ENCODE data around the gene UTP11. TPM values are rescaled to one million over a fixed set of nuclear protein-coding genes. Genes with fewer than 3 reads are reported as not detected.
A peak's percentile ranks its signal among the peaks of the same experiment; 100 is the strongest.

UTP11 gene
- total RNA-seq, 6 experiments from 2014 or later, result 41.4 to 57.1 (median 49.2) TPM

DNA sequence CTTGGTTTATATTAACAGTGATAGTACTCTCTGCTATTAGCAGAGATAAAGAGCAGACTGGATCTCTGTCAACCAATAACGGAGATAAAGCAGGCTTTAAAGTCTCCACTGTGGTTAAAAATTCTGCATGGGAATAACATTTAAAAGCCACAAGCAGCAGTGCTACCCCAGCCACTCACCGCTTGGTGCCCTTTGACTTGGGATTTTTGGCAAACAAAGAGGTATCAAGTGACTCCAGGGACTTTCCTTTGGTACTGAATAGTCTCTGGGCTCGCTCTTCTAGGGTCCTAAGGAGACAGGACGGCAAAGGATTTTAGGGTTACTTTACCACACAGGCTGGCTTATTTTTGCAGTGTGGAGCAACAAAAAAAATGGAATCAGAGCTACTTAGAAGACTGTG lies 34.0 kb upstream of the UTP11 start:
- no peaks in the 10 kb centered on the region for H3K9me3 Mint-ChIP-seq
- no peaks in the 10 kb centered on the region for H3K4me1 Mint-ChIP-seq (ENCODE audit: low read depth)
- H3K36me3 Mint-ChIP-seq (ENCODE audit: low read depth), result peaks cover 35% of the 10 kb centered on the region
- H3K27ac Mint-ChIP-seq, result no peak overlapping the region
- TF ChIP-seq, protein P1, sequence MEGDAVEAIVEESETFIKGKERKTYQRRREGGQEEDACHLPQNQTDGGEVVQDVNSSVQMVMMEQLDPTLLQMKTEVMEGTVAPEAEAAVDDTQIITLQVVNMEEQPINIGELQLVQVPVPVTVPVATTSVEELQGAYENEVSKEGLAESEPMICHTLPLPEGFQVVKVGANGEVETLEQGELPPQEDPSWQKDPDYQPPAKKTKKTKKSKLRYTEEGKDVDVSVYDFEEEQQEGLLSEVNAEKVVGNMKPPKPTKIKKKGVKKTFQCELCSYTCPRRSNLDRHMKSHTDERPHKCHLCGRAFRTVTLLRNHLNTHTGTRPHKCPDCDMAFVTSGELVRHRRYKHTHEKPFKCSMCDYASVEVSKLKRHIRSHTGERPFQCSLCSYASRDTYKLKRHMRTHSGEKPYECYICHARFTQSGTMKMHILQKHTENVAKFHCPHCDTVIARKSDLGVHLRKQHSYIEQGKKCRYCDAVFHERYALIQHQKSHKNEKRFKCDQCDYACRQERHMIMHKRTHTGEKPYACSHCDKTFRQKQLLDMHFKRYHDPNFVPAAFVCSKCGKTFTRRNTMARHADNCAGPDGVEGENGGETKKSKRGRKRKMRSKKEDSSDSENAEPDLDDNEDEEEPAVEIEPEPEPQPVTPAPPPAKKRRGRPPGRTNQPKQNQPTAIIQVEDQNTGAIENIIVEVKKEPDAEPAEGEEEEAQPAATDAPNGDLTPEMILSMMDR (IDR thresholded peaks at IDR 0.05), result no peak
- H3K4me3 Mint-ChIP-seq, result no peak overlapping the region
- DNase-seq, result no peak
- peaks cover 3% of the 10 kb centered on the region; the same call in 1 of the 2 replicates for H3K27me3 Mint-ChIP-seq (ENCODE audit: insufficient read depth)

DNA sequence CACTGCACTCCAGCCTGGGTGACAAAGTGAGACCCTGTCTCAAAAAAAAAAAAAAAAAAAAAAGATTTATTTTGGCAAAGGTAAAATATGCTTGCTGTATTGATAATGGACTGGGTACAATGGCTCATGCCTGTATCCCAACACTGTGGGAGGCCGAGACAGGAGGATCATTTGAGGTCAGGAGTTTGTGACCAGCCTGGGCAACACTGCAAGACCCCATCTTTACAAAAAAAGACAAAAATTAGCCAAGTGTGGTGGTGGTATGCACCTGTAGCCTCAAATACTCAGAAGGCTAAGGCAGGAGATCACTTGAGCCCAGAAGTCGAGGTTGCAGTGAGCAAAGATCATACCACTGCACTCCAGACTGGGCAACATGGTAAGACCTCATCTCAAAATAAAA lies 29.0 kb upstream of the UTP11 start:
- Mint-ChIP-seq H3K4me3 (no peak overlapping the region), H3K27me3 (ENCODE audit: insufficient read depth) (no peaks in the 10 kb centered on the region; the same call in 1 of the 2 replicates), H3K9me3 (no peaks in the 10 kb centered on the region), H3K36me3 (ENCODE audit: low read depth) (peaks cover 25% of the 10 kb centered on the region), H3K4me1 (ENCODE audit: low read depth) (peaks cover 9% of the 10 kb centered on the region), H3K27ac (no peak overlapping the region)
- TF ChIP-seq, protein P1 (IDR thresholded peaks at IDR 0.05), result no peak
- no peak for DNase-seq

DNA sequence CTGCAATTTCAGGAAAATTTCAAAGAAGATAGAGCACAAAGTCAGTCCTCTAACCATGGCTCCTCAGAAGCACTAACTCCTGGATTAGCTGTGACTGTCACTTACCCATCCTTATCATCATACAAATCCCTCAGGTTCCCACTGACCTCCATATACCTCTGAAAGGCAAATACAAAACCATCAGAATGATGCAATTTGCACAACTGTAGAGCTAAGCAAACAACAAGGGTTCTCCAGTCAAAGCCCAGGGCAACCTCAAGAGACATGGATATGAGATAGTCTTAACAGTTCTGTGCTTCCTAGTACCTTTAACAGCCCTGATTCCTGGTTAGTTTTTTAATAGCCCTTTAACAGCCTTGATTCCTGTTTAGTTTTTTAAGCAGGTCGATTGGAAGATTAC lies 24.9 kb upstream of the UTP11 start:
- TF ChIP-seq, protein P1 (IDR thresholded peaks at IDR 0.05), result no peak
- no peak for DNase-seq
- Mint-ChIP-seq H3K27ac (no peak overlapping the region), H3K27me3 (ENCODE audit: insufficient read depth) (peaks cover 8% of the 10 kb centered on the region; the same call in 1 of the 2 replicates), H3K4me3 (peak overlapping the region; percentile 98), H3K4me1 (ENCODE audit: low read depth) (peaks cover 18% of the 10 kb centered on the region), H3K36me3 (ENCODE audit: low read depth) (peaks cover 21% of the 10 kb centered on the region), H3K9me3 (no peaks in the 10 kb centered on the region)

DNA sequence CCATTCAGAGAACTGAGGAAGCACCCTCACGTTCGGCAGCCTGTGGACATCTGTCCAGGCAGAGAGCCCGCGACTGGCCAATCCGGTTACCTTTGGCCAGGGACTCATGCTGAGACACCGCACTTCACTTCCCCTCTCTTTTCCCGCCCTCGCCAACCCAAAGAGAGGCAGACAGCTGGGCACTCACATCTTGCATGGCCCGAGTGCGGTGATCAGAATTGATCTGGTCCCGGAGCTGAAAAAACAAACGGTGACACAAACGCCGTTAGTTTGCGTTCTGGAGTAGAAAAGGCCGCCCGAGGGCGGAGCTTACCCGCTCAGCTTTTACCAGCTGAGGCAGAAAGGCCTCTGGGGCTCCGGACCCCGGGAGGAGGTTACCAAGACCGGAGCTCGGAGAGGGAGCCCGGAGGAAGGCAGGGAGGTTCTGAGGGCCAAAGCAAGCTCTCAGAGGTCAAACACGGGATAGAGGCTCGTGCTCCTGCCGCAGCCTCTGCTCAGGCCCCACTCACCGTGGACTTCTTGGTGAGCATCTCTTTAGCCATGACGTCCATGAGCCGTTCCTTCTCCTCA lies 23.1 kb upstream of the UTP11 start:
- H3K9me3 Mint-ChIP-seq, result no peaks in the 10 kb centered on the region
- DNase-seq, result no peak
- TF ChIP-seq, protein P1 (IDR thresholded peaks at IDR 0.05), result no peak
- peaks cover 21% of the 10 kb centered on the region for H3K36me3 Mint-ChIP-seq (ENCODE audit: low read depth)
- H3K27ac Mint-ChIP-seq, result peak overlapping the region; percentile 91
- peaks cover 8% of the 10 kb centered on the region; the same call in 1 of the 2 replicates for H3K27me3 Mint-ChIP-seq (ENCODE audit: insufficient read depth)
- H3K4me1 Mint-ChIP-seq (ENCODE audit: low read depth), result peaks cover 22% of the 10 kb centered on the region
- peak overlapping the region; percentile 98 for H3K4me3 Mint-ChIP-seq

DNA sequence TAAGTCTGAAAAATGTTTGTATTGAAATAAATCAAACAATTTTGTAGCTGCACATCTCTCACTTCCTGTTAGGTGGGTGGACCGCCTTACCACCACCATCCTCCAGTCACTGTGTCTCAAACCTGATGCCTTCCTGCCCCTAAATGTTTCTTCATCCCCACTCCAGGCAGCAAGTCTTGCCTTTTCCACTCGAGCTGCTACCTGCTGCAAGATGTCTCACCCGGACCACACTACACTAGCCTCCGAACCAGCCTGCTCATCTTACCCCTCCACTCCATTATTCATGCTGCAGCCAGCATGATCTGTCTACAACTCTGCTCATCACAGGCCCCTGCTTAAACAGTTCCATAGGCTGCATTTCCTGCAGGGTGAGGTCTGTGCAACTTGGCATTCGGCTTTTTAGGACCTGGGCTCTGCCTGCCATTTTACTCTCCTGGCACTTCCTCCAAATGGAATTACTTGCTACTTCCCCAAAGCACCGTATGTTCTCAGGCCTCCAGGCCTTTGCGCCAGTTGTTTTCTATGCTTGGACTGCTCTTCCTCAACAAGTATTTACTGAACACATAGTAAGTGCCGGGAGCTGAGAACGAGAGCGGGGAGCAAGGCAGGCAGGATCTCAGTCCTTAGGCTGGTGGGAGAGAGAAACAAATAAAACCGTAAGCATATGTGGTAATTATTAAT lies 17.5 kb upstream of the UTP11 start:
- H3K36me3 Mint-ChIP-seq (ENCODE audit: low read depth), result peaks cover 31% of the 10 kb centered on the region

More for the DNA sequence above, 17.5 kb upstream of the UTP11 start:
- peaks cover 4% of the 10 kb centered on the region; the same call in 1 of the 2 replicates for H3K27me3 Mint-ChIP-seq (ENCODE audit: insufficient read depth)
- H3K4me1 Mint-ChIP-seq (ENCODE audit: low read depth), result peaks cover 54% of the 10 kb centered on the region
- no peaks in the 10 kb centered on the region for H3K9me3 Mint-ChIP-seq
- peak overlapping the region; percentile 77 for H3K27ac Mint-ChIP-seq
- no peak for DNase-seq
- TF ChIP-seq, protein P1 (IDR thresholded peaks at IDR 0.05), result no peak
- peak overlapping the region; percentile 84 for H3K4me3 Mint-ChIP-seq

All from HFFc6 (cell line).